Calu3 (cell line): ENCODE data around the gene FAM193A. TPM values are rescaled to one million over a fixed set of nuclear protein-coding genes. Genes with fewer than 3 reads are reported as not detected.
"Not testable (repeated sequence)": the region's sequence is repeated elsewhere in the genome, so short reads cannot be mapped to it uniquely, and the experiment has no call there.

ENCODE experiments used
- BruUV-seq: library from RNA; stranded (reverse); fragments of 400-500 nt; replicated peaks from 2 replicates; lab custom pipeline; 2021; lab: Mats Ljungman, UMichigan
- CTCF ChIA-PET: fragments of 300-600 bp; sonication (Branson Sonifier 250); formaldehyde crosslinking; loops from one replicate; lab custom pipeline; 2022; ENCODE audit warnings: antibody characterized with exemption; lab: Charles Lee
- DNase-seq: peaks from one replicate; pipeline ENCODE4 v3.0.0; 2022
- H3K27ac Mint-ChIP-seq: one replicate; pipeline ENCODE4 v1.8.0; 2022; ENCODE audit warnings: mixed read lengths; ENCODE audit not compliant: unreplicated experiment
- H3K27me3 Mint-ChIP-seq: one replicate; pipeline ENCODE4 v1.8.0; 2022; ENCODE audit warnings: mixed read lengths; ENCODE audit not compliant: unreplicated experiment
- H3K36me3 Mint-ChIP-seq: one replicate; pipeline ENCODE4 v1.8.0; 2022; ENCODE audit warnings: mild to moderate bottlenecking, moderate library complexity, mixed read lengths; ENCODE audit not compliant: insufficient read depth, unreplicated experiment
- H3K4me1 Mint-ChIP-seq: one replicate; pipeline ENCODE4 v1.8.0; 2022; ENCODE audit warnings: mild to moderate bottlenecking, low read depth, mixed read lengths; ENCODE audit not compliant: unreplicated experiment
- H3K4me3 Mint-ChIP-seq: one replicate; pipeline ENCODE4 v1.8.0; 2022; ENCODE audit warnings: mild to moderate bottlenecking, low read depth, moderate library complexity, mixed read lengths; ENCODE audit not compliant: unreplicated experiment
- H3K9me3 Mint-ChIP-seq: one replicate; pipeline ENCODE4 v1.8.0; 2022; ENCODE audit warnings: low read depth, mixed read lengths; ENCODE audit not compliant: unreplicated experiment
- intact Hi-C: fragments of 100-400 bp; cut with micrococcal nuclease; formaldehyde crosslinking; loops from one replicate; pipeline ENCODE4 v1.10.0; 2022; ENCODE audit not compliant: unreplicated experiment
- total RNA-seq: library from RNA; stranded (reverse); gene quantifications from 2 replicates; pipeline ENCODE4 v1.2.3, GENCODE V29; 2022
- TF ChIP-seq, protein P1 (sequence below): fragments of 200-600 bp; IDR thresholded peaks from one replicate; pipeline ENCODE4 v1.8.0; 2022; ENCODE audit warnings: antibody characterized with exemption; ENCODE audit not compliant: unreplicated experiment

The FAM193A gene
- total RNA-seq, 1 experiment from 2014 or later: 20.0 TPM

GRCh38 chr4:2608291-2608690 is 71.8 kb downstream of the FAM193A start:
- CTCF ChIA-PET: no interaction called here
- BruUV-seq: no TSS peak
- H3K4me3 Mint-ChIP-seq: no peak overlapping the region
- H3K27ac Mint-ChIP-seq: no peak overlapping the region
- H3K9me3 Mint-ChIP-seq: no peaks in the 10 kb centered on the region
- no peak for DNase-seq
- H3K36me3 Mint-ChIP-seq: peaks cover 5% of the 10 kb centered on the region
- no peaks in the 10 kb centered on the region for H3K4me1 Mint-ChIP-seq
- intact Hi-C loops: no loop called here
- TF ChIP-seq, protein P1, sequence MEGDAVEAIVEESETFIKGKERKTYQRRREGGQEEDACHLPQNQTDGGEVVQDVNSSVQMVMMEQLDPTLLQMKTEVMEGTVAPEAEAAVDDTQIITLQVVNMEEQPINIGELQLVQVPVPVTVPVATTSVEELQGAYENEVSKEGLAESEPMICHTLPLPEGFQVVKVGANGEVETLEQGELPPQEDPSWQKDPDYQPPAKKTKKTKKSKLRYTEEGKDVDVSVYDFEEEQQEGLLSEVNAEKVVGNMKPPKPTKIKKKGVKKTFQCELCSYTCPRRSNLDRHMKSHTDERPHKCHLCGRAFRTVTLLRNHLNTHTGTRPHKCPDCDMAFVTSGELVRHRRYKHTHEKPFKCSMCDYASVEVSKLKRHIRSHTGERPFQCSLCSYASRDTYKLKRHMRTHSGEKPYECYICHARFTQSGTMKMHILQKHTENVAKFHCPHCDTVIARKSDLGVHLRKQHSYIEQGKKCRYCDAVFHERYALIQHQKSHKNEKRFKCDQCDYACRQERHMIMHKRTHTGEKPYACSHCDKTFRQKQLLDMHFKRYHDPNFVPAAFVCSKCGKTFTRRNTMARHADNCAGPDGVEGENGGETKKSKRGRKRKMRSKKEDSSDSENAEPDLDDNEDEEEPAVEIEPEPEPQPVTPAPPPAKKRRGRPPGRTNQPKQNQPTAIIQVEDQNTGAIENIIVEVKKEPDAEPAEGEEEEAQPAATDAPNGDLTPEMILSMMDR: no peak
- H3K27me3 Mint-ChIP-seq: no peaks in the 10 kb centered on the region

DNA sequence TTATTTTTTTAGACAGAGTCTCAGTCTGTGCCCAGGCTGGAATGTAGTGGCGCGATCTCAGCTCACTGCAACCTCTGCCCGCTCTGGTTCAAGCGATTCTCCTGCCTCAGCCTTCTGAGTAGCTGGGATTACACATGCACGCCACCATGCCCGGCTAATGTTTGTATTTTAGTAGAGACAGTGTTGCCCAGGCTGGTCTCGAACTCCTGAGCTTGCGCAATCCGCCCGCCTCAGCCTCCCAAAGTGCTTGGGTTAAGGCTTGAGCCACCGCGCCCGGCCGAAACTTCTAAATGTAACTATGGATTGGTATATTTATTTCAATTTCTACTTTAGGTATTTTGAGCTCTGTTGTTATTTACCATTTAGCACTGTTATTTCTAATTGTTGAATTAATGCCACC is 79.4 kb downstream of the FAM193A start:
- H3K27me3 Mint-ChIP-seq: no peaks in the 10 kb centered on the region
- no peak overlapping the region for H3K4me3 Mint-ChIP-seq
- DNase-seq: no peak
- no peak overlapping the region for H3K27ac Mint-ChIP-seq
- CTCF ChIA-PET: no interaction called here
- H3K36me3 Mint-ChIP-seq: no peaks in the 10 kb centered on the region
- TF ChIP-seq, protein P1: no peak
- intact Hi-C loops: no loop called here
- H3K4me1 Mint-ChIP-seq: no peaks in the 10 kb centered on the region
- no TSS peak for BruUV-seq
- H3K9me3 Mint-ChIP-seq: no peaks in the 10 kb centered on the region

DNA sequence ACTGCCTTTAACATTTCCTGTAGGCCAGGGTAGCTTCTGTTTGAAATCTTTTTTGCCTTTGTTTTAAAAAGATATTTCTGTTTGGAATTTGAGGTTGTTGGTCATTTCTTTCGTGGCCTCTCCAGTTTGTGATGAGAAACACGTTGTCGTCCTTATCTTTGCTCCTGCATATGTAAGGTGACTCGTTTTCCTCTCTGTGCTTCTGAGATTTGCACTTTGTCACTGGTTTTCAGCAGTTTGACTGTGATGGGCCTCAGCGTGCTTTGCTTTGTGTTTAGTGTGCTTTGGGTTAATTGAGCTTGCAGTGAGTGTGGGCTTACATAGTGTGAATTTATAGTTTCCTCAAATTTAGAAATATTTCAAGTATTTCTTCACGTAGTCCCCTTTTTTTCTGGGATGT is 81.5 kb downstream of the FAM193A start:
- no peaks in the 10 kb centered on the region for H3K36me3 Mint-ChIP-seq
- no peak overlapping the region for H3K4me3 Mint-ChIP-seq
- CTCF ChIA-PET: no interaction called here
- H3K4me1 Mint-ChIP-seq: no peaks in the 10 kb centered on the region
- TF ChIP-seq, protein P1: no peak
- BruUV-seq: no TSS peak
- DNase-seq: no peak
- H3K27ac Mint-ChIP-seq: no peak overlapping the region
- intact Hi-C loops: no loop called here
- no peaks in the 10 kb centered on the region for H3K9me3 Mint-ChIP-seq
- no peaks in the 10 kb centered on the region for H3K27me3 Mint-ChIP-seq

- BruUV-seq, H3K36me3 Mint-ChIP-seq, H3K27me3 Mint-ChIP-seq, CTCF ChIA-PET, H3K9me3 Mint-ChIP-seq, H3K4me1 Mint-ChIP-seq, H3K27ac Mint-ChIP-seq, DNase-seq, intact Hi-C loops, H3K4me3 Mint-ChIP-seq: not testable (repeated sequence)
Measured at GRCh38 chr4:2618729-2619128, 82.3 kb downstream of the FAM193A start.

DNA sequence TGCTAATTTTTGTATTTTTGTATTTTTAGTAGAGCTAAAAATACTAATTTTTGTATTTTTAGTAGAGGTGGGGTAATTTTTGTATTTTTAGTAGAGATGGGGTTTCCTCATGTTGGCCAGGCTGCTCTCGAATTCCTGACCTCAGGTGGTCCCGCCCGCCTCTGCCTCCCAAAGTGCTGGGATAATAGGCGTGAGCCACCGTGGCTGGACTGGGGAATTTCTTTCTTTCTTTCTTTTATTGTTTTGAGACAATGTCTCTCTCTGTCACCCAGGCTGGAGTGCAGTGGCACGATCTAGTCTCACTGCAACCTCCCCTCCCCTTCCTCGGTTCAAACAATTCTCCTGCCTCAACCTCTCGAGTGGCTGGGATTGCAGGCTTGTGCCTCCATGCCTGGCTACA is 83.0 kb downstream of the FAM193A start:
- CTCF ChIA-PET: no interaction called here
- TF ChIP-seq, protein P1: no peak
- Mint-ChIP-seq H3K4me1 (no peaks in the 10 kb centered on the region), H3K9me3 (no peaks in the 10 kb centered on the region), H3K36me3 (no peaks in the 10 kb centered on the region), H3K4me3 (no peak overlapping the region), H3K27me3 (no peaks in the 10 kb centered on the region), H3K27ac (no peak overlapping the region)
- BruUV-seq: no TSS peak
- no peak for DNase-seq
- intact Hi-C loops: no loop called here
